GM19193 (cell line): ENCODE data around the gene KLHDC10.

Source experiments
- POLR2A ChIP-seq: IDR thresholded peaks from 4 replicates; pipeline ENCODE4 v1.6.1; 2011; ENCODE audit not compliant: insufficient read depth, insufficient read length; ENCODE audit errors: extremely low read depth

The KLHDC10 gene

DNA sequence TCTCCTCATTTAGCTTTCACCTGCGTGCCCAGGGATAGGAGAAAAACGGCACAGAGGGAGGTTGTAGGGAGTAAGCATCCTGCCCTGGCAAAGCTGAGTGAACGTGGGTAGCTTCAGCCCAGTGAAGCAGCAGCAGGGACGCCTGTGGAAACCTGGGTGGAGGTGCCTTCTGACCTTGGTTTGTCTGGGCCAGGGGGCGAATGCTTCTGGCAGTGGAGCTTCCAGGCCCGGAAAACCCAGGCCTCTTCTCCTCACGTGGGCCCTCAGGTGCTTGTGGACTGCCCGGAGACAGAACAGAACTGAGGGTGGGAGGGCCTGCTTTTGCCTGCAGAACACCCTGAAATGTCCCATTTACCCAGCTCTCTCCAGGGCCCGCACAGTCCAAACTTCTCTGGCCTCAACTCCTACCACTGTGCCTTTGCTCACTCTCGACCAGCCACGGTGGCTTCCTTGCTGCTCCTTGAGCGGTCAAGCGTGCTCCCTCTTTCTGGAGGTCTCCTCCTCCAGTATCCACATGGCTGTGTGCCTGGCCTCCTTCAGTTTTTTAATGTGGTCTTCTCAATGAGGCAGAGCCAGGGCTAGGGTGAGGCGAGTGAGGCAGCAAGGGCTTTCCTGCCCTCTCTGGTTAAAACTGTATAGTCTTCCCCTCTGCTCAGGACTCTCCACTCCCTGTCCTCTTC, 72.5 kb downstream of the KLHDC10 start:
- no peak for TF ChIP-seq POLR2A

GRCh38 chr7:130143334-130143732, 73.0 kb downstream of the KLHDC10 start:
- no peak for TF ChIP-seq POLR2A

- TF ChIP-seq POLR2A = no peak
Measured at GRCh38 chr7:130143986-130144311, 73.6 kb downstream of the KLHDC10 start.

DNA sequence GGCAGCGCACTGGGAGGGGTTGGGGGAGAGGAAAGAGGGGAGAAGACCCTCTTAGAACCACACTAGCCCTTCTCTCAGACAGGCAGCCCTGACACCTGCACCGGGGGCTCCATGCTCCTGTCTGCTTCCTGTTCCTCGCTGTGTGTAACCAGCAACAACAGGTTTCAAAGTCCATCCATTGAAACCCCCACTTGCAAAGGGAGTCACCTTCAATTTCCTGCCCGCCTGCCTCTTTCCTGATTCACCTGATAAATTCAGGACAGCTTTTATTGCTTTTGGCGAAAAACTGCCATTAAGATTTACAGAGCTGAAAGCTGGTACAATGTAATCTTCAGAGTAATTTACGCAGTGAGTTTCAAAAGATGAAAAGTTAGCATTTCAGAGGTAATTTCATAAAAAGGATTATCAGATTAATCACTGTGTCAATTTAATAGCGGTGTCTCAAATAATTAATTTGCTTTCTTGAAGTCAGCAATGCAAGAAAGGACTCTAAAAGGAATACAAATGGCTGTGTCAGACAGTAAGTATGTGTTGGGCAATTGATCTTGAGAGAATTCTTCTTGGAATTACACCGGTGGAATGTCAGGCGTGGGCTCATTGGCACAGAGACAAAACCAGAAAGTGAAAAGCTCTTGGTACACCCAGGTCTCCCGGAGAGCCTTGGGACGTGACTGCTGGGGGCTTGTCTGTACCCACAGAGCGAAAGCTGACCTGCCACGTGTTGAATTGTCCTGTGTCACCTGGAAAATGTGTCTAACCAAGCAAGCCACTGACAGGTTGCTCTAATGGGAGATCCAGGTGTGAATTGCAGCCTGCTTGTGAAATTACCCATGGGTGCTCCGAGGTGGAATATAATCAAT, 74.2 kb downstream of the KLHDC10 start:
- no peak for TF ChIP-seq POLR2A

DNA sequence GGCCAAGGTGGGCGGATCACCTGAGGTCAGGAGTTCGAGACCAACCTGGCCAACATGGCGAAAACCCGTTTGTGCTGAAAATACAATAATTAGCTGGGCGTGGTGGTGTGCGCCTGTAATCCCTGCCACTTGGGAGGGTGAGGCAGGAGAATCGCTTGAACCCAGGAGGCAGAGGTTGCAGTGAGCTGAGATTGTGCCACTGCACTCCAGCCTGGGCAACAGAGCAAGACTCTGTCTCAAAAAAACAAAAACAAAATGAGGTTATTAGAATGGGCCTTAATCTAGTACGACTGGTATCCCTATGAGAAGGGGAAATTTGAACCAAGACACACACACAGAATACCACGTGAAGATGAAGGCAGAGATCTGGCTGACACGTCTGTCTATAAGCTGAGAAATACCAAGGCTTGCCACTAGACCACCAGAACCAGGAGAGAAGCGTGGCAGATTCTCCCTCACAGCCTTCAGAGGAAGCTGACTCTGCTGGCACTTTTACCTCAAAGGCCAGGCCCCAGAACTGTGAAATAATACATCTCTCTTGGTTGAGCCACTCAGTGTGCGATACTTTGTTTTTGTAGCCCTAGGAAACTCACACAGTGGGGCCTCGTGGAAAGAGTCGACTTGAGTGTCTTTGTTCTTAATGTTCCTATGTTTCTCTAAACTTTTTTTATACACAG, 75.2 kb downstream of the KLHDC10 start:
- TF ChIP-seq POLR2A = no peak

GRCh38 chr7:130146693-130147405, 76.5 kb downstream of the KLHDC10 start:
- no peak for TF ChIP-seq POLR2A

DNA sequence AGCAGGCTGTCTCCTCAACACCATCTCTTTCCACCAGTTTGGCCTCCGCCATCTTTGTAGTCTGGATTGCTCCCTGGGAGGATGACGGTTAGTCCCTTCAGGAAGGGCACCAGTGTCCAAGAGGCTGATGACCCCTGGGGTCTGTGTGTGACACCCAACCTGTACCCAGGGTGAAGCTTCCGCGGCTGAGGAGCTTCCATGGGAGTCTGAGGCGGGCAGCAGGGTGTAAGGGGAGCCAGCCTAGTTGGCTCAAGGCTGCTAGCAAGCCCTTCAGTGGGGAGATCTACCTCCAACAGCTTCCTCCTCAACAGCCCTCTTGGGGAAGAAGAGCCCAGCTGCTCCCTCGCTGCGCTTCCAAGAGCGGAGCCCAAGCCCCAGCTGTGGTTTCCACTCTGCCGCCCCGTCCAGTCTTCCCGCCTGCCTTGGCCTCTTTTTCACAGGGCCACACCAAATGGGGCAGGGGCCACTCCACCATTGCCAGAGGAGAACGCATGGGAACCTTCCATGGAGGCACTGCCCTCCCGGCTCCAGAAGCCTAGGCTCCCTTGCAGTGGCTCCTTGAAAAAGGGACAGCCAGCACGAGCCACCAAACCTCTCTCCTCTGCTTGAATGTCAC, 77.5 kb downstream of the KLHDC10 start:
- no peak for TF ChIP-seq POLR2A

GRCh38 chr7:130148561-130148960, 78.2 kb downstream of the KLHDC10 start:
- TF ChIP-seq POLR2A = no peak

GRCh38 chr7:130149281-130150139, 79.2 kb downstream of the KLHDC10 start:
- TF ChIP-seq POLR2A = no peak

GRCh38 chr7:130150587-130150986, 80.3 kb downstream of the KLHDC10 start:
- TF ChIP-seq POLR2A = no peak

DNA sequence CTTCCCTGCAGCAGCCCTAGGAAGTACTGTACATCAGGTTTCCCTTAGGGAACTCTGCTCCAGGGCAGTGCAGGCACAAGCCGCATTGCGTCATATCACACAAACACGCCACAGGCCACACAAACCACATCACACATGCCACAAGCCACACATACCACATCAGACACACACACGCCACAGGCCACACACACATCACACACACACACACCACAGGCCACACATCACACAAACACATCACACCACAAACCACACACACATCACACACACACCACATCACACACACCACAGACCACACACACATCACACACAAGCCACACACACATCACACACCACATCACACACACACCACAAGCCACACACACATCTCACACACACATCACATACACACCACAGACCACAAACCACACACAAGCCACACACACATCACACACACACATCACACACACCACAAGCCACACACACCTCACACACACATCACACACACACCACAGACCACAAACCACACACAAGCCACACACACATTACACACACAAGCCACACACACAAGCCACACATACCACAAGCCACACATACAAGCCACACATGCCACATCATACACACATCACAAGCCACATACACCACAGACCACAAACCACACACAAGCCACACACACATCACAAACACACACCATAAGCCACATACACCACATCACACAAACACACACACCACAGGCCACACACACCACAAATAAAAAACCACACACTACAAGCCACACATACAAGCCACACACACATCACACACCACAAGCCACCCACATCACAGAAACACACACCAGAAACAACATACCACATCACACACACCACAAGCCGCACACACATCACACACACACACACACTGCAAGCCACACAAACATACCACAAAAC, 81.5 kb downstream of the KLHDC10 start:
- TF ChIP-seq POLR2A = no peak

GRCh38 chr7:130152493-130153210, 82.3 kb downstream of the KLHDC10 start:
- TF ChIP-seq POLR2A = no peak
